SKM-1 treated with dmso at 0.1 percent for 144 hours (cell line): ENCODE data around the gene PRKN.

Source experiments
- DNase-seq: peaks from one replicate; lab custom pipeline; 2025; ENCODE audit not compliant: unreplicated experiment; lab: John Stamatoyannopoulos, UW

PRKN gene

GRCh38 chr6:161584621-161585340, 1142.8 kb downstream of the PRKN start:
- DNase-seq = no peak

GRCh38 chr6:161584051-161584450, 1143.5 kb downstream of the PRKN start:
- DNase-seq = no peak

- DNase-seq = no peak
Observed at GRCh38 chr6:161583584-161583983, 1144.0 kb downstream of the PRKN start.

- no peak for DNase-seq
Observed at GRCh38 chr6:161578478-161578877, 1149.1 kb downstream of the PRKN start.

GRCh38 chr6:161575523-161576254, 1151.9 kb downstream of the PRKN start:
- DNase-seq = no peak

GRCh38 chr6:161568885-161569456, 1158.6 kb downstream of the PRKN start:
- DNase-seq = no peak

- no peak for DNase-seq
Observed at GRCh38 chr6:161564952-161565351, 1162.6 kb downstream of the PRKN start.

GRCh38 chr6:161561908-161562307, 1165.7 kb downstream of the PRKN start:
- no peak for DNase-seq

- DNase-seq = no peak
Observed at GRCh38 chr6:161557333-161558107, 1170.0 kb downstream of the PRKN start.

GRCh38 chr6:161554883-161555282, 1172.7 kb downstream of the PRKN start:
- no peak for DNase-seq

GRCh38 chr6:161549977-161550655, 1177.5 kb downstream of the PRKN start:
- peak; percentile 1 for DNase-seq

GRCh38 chr6:161548713-161549296, 1178.8 kb downstream of the PRKN start:
- DNase-seq = no peak

- DNase-seq = peak; percentile 29
Observed at GRCh38 chr6:161547617-161548016, 1179.9 kb downstream of the PRKN start.

GRCh38 chr6:161546632-161547031, 1180.9 kb downstream of the PRKN start:
- no peak for DNase-seq

- DNase-seq = no peak
Observed at GRCh38 chr6:161545741-161546140, 1181.8 kb downstream of the PRKN start.

- no peak for DNase-seq
Observed at GRCh38 chr6:161544801-161545480, 1182.6 kb downstream of the PRKN start.

GRCh38 chr6:161543684-161544309, 1183.8 kb downstream of the PRKN start:
- no peak for DNase-seq

- DNase-seq = no peak
Observed at GRCh38 chr6:161542346-161542980, 1185.1 kb downstream of the PRKN start.

- no peak for DNase-seq
Observed at GRCh38 chr6:161540532-161540931, 1187.0 kb downstream of the PRKN start.
